Mononuclear cell (primary cell): ENCODE data around the gene DAP3. TPM values are rescaled to one million over a fixed set of nuclear protein-coding genes. Genes with fewer than 3 reads are reported as not detected.
"Not testable (repeated sequence)": the region's sequence is repeated elsewhere in the genome, so short reads cannot be mapped to it uniquely, and the experiment has no call there.

ENCODE experiments used
- H3K27me3 ChIP-seq: 2 replicates; pipeline ENCODE4 v1.6.0; 2011; ENCODE audit warnings: low read length, control low read depth; ENCODE audit not compliant: insufficient read depth
- H3K4me1 ChIP-seq: 2 replicates; pipeline ENCODE4 v1.5.1; 2011; ENCODE audit warnings: mild to moderate bottlenecking, low read length, control low read depth; ENCODE audit not compliant: insufficient read depth
- H3K4me3 ChIP-seq: 2 replicates; pipeline ENCODE4 v1.5.1; 2011; ENCODE audit warnings: mild to moderate bottlenecking, low read length, moderate library complexity
- H3K9me3 ChIP-seq: 2 replicates; pipeline ENCODE4 v1.5.1; 2011; ENCODE audit warnings: low read depth, mild to moderate bottlenecking, control low read depth, low read length
- total RNA-seq: library from RNA; depleted of rRNA; stranded (reverse); fragments of >200 nt; gene quantifications from one replicate; pipeline ENCODE4 v1.2.3, GENCODE V29; 2012

DAP3 gene
- total RNA-seq, 1 donor = 111 TPM

DNA sequence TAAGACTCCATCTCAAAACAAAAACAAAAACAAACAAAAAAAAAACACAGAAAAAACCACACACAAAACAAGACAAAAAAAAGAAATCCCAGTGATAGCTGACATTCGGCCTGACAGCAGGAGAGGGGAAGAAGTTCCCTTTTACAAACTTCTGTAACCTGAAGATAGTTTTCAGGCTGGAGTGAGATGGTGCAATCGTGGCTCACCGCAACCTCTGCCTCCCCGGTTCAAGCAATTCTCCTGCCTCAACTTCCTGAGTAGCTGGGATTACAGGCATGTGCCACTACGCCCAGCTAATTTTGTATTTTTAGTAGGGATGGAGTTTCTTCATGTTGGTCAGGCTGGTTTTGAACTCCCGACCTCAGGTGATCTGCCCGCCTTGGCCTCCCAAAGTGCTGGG lies 75.1 kb downstream of the DAP3 start:
- peaks cover 21% of the 10 kb centered on the region for H3K4me1 ChIP-seq
- H3K9me3 ChIP-seq, H3K27me3 ChIP-seq, H3K4me3 ChIP-seq: not testable (repeated sequence)

DNA sequence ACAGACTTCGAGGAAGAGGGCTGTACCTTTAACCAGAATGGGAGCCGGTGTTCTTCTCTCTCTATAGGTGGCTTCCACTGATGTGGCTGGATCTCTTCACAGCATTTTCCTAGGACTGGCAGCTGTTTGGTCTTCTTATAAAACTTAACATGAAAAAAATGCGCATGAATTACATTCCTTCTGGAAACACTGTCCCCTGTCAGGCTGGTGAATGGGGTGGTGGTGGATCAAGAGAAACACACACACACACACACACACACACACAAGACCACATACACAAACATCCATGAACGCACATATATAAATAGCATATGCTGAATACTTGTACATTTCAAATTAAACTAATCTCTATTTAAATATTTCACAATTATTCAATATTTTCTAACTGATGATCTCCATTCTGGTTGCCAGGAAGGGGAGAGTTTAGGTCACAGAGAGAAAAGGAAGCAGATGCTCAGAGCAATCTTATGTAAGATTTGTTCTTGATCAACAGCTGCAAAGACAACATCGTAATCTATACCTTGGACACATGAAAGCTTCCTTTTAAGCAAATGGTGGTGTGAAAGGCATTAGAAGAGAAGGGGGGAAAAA lies 78.6 kb downstream of the DAP3 start:
- peaks cover 21% of the 10 kb centered on the region for H3K4me1 ChIP-seq
- not testable (repeated sequence) for H3K27me3 ChIP-seq, H3K9me3 ChIP-seq, H3K4me3 ChIP-seq

DNA sequence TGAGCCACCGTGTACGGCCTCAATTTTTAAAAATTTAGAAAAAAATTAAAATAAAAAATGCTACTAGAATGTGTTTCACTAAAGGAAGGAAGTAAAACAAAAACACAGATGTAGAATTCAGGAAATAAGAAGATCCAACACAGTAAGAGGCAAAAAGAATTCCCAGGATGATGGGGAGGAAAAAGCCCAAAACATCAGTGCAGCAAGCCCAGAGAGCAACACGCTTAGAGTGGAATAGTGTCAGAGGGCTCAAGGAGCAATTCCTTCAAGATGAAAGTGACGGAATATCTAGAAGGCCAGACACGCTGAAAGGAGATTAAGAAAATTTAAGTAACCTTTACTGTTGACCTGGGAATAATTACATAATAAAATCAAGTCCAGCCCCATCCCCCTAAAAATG lies 80.4 kb downstream of the DAP3 start:
- H3K9me3 ChIP-seq = no peaks in the 10 kb centered on the region
- H3K4me3 ChIP-seq = no peak overlapping the region
- no peaks in the 10 kb centered on the region for H3K27me3 ChIP-seq
- H3K4me1 ChIP-seq = peaks cover 11% of the 10 kb centered on the region

DNA sequence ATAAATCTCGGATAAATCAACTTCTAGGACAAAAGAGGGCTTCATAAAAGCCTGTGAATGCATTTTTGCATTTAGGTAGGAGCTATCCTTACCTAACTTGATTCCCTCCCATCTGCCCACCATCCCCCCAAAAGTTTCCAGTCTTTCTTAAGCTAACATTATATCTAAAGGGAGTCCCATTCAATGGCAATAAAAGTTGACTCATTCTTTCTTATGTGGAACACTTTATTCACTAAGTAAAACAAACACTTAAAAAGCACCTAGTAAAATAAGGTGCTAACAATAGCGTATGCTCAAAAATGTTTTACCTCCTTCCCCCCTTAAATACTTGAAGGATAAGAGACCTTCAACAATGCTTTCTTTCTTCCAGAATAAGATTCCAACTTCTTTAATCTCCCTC lies 84.3 kb downstream of the DAP3 start:
- H3K27me3 ChIP-seq = no peaks in the 10 kb centered on the region
- H3K9me3 ChIP-seq = no peaks in the 10 kb centered on the region
- peaks cover 6% of the 10 kb centered on the region for H3K4me1 ChIP-seq
- H3K4me3 ChIP-seq = no peak overlapping the region

DNA sequence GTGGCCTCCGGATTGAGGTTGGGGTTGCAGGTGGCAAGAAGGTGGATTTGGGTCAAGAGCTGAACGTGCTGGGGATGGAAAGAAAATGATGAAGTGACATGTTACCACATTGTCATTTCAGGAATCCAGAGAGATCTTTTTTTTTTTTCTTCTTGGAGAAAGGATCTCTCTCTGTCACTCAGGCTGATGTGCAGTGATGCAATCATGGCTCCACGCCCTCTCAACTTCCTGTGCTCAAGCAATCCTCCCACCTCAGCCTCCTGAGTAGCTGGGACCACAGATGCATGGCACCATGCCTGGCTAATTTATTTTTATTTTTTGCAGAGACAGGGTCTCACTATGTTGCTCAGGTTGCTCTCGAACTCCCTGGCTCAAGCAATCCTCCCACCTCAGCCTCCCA lies 87.5 kb downstream of the DAP3 start:
- H3K4me3 ChIP-seq = no peak overlapping the region
- peaks cover 6% of the 10 kb centered on the region for H3K4me1 ChIP-seq
- no peaks in the 10 kb centered on the region for H3K9me3 ChIP-seq
- H3K27me3 ChIP-seq = no peaks in the 10 kb centered on the region

DNA sequence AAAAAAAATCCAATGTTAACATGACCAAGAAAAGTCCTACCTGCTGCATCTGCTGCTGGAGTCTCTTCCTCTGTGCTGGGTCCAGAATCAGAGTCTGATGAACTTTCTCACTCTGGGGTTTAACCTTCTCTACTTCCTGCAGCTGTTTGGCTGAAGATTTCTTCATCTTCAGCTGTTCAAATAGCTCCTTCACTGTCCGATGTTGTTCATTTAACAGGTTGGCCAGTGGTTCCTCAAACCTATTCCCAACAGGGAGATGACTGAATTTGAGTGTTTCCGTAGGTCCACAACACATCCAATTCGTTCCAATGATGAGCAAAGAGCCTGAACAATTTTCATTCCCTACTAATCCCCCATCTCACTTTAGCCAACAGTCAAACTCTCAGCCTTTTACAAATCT lies 88.7 kb downstream of the DAP3 start:
- H3K9me3 ChIP-seq = no peaks in the 10 kb centered on the region
- H3K4me1 ChIP-seq = peaks cover 6% of the 10 kb centered on the region
- no peak overlapping the region for H3K4me3 ChIP-seq
- H3K27me3 ChIP-seq = no peaks in the 10 kb centered on the region

Other genes with a start within 250 kb of the DAP3 start
- 59.8 TPM for gene ASH1L, start 126.3 kb upstream of the DAP3 start, total RNA-seq
- gene MSTO1, start 78.9 kb upstream of the DAP3 start, total RNA-seq = 15.0 TPM
- gene YY1AP1, start 317 bp upstream of the DAP3 start, total RNA-seq = 226 TPM
- 54.9 TPM for gene GON4L, start 168.1 kb downstream of the DAP3 start, total RNA-seq
- 12.0 TPM for gene SYT11, start 170.5 kb downstream of the DAP3 start, total RNA-seq
- 128 TPM for gene RIT1, start 222.3 kb downstream of the DAP3 start, total RNA-seq
- gene KHDC4, start 245.3 kb downstream of the DAP3 start, total RNA-seq = 38.1 TPM